GM18526 (cell line): Measurements from ENCODE around the gene ATP11C.

Source experiments
- POLR2A ChIP-seq: IDR thresholded peaks from 3 replicates; pipeline ENCODE4 v1.6.1; 2011; ENCODE audit not compliant: insufficient read length; ENCODE audit errors: extremely low read depth

Gene ATP11C

DNA sequence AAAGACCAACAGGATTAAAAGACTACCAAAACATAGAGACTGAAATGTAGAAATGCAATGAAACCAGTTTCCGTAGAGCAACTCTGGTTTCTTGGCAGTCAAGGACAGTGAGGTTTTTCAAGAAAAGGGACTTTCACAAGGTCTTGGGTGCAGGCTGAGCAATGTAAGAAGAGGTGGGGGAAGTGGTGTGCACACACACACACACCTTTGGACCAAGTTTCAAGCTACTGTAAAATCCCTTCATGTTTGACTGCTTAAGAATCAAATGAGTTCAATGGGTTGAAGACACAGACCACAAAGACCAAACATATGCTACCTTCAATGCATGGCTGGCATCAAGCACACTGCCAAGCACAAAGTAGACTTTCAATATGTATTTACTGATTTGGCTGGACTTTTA is 207.1 kb downstream of the ATP11C start:
- no peak for TF ChIP-seq POLR2A

DNA sequence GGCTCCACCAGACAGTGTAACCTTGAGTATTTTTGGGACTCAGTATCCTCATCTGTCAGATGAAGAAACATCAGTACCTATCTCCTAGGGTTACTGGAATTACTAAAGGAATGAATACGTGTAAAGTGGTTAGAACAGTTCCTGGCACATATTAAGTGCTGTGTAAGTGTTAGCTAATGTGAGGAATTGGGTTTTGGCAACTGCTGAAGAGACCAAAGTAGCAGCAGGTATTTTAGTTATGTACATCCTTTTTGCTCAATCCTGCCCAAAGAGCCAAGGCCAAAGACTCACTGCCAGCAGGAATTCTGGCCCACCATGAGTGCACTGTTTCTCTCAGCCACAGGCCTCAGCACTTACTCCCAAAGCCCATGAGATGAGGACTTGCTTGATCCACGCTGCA is 208.2 kb downstream of the ATP11C start:
- TF ChIP-seq POLR2A, result no peak

DNA sequence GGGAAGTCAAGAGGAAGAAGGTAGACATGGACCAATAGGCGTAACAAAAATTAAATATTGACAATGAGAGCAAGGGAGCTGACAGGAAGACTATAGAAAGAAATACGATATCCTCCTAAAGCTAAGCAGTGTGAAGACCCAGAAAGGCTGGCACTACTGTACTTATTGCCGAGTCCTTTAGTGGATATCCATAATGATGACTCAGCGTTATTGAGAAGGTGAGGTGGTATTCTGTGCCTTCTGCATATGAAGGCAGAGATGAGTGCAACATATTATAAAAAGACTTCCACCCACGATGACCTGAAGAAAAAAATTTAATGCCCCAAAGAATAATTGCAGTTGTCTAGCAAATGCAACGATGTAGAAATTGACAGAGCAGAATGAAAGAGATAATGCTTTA is 211.9 kb downstream of the ATP11C start:
- no peak for TF ChIP-seq POLR2A

DNA sequence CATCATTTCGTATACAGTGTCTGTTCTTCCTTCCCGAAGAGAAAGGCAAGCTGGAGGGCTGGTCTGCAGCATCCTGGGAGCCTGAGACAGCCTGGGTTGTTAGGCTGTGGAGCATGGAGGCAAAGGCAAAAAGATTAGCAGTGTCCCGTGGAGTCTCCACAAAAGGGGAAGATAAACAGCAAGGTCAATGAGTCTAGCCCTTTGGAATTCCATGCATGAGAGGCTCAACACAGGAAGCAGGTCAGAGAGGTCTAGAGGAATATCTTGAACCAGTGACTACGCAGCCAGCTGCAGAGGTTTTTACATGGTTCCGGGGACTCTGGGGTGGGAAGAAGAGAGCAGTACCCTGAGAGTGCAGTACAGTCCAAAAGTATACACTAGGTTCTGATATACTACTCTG is 212.7 kb downstream of the ATP11C start:
- TF ChIP-seq POLR2A, result no peak

DNA sequence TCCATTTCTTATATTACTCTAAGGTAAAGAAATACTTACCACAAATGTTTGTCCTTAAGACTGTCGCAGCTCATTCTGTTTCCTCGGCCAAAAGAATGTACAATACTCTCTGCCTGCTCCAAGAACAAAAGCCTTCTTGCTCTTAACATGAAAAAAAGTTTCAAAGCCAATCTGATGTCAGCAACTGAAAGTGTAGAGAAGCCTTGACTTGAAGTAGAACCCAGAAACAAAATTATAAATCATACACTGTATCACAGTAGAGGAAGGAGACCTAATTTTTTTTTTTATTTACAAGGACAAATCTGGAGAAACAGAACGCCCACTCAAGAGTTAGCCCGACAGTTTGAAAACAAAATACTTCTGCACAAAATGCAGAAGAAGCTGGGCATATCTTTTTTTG is 224.8 kb downstream of the ATP11C start, which contains the start of gene MCF2:
TSS of gene MCF2 (minus strand) at position 101 of the 400 bp plus-strand sequence. CDS start 56,423 bp downstream, outside the sequence.
- no peak for TF ChIP-seq POLR2A

DNA sequence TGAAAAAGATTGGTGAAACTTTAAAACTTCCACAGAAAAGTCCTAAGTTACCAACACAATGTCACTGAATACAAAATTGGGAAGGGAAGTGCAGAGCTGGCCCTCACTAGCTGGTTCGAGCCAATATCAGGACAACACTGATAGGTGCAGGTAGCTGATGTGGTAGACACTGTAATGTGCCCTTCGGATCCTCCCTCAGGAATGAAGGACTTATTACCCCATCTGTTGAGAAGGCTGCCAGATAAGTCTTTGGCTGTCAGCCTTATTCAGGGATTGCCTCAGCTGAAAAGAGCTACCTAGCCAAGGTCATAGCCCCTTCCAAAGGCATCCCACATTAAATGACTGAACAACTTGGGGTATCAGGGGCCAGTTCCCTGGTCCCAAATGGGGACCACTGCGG is 230.2 kb downstream of the ATP11C start:
- TF ChIP-seq POLR2A, result no peak

DNA sequence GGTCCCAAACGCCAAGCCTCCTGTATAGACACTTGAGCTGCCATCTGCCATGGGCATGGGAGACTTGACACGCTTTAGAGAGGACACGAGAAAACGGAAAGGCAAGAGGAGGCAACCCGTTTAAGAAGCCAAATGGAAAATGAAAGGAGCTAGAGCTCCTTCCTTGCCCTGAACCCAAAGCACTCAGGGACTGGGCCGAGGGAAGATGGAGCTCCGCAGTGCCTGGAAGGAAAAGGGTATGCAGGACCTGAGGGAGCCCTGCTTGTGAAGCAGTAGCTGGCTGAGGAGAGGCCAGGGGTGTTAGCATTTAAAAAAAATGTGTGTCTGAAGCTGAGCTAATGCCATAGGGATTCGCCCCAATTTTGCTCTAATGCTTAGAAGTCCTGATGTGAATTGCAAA is 239.9 kb downstream of the ATP11C start:
- TF ChIP-seq POLR2A, result no peak

DNA sequence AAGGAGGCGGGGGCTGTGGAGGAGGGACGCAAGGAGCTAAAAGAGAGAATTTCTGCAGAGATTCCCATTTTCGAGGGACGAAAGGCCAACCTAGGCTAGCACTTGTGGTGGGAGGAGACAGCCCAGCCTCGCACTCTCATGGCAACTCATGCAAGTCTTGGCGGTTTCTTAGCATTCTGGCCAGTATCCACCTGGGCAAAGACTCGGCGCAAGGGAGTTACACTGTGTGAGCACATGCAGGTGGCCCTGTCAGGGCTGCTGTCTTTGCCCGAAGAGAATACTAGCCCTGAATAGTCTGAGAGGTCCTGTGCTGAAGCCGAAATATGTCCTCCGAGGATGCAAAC is 240.4 kb downstream of the ATP11C start:
- TF ChIP-seq POLR2A, result no peak

DNA sequence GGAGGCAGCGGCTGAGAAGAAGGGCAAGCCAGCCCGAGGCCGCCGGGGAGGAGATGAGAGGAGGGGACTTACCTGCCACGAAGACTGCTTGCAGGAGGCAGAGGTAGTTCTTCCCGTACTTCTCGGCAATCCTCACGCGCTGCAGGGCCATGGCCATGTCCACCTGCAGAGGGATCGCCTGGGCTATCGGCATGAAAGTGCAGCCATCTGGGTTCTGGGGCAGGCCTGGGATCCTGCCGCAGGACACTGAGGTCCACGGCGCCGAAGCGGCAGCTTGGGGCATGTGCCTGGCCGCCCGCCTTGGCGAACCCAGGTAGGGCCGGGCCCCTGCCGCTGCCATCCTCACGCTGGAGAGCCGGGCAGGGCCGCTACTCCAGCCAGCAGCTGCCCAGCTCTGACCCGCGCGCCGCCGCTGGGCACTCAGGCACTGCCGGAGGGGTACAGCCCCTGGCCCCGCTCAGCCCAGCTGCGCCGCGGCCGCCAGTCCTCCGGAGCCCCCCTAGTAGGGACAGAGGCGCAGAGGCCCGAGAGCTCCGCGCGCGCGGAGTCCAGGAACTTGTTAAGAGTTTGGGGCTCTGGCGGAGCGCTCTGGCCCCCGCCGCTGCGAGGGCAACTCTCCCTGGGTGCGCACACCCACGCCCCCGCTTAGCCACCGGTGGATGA is 240.9 kb downstream of the ATP11C start:
- TF ChIP-seq POLR2A, result no peak

DNA sequence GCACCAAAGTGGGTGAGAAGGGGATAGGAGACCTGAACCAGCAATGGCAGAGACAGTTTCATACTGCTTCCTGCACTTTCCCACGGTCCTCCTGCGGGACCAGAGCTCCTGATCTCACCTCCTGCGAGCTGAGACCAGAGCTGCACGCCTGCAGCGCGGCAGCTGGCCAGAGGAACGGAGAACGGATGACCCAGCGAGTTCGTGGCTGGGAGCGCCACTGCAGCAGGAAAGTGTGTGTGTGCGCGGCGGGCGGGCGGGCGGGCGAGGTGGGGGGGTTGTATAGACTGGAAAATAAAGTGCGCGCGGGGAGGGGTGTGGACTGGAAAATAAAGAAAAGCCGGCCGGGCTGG is 241.4 kb downstream of the ATP11C start:
- TF ChIP-seq POLR2A, result no peak

DNA sequence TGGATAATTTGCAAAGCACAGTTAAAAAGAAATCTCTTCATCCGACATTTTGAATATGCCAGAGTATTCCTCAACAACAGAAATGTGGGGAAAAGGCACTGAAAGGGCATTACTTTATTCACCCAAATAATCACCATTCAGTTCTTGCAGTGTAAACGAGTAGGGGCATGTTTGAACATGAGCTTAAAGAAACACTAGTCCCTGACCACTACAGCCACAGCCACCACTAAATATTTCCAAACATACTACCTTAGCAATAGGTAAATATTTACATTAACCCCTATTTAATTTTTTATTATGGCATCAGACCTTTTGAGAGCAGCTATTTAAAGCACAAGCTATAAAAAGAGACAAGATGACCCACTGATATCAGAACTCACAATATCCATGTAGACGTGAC is 252.5 kb downstream of the ATP11C start:
- no peak for TF ChIP-seq POLR2A
